ENCODE data around the gene LOXL3. TPM values are rescaled to one million over a fixed set of nuclear protein-coding genes. Genes with fewer than 3 reads are reported as not detected.

Gene LOXL3
- total RNA-seq, 1 donor from 2014 or later: 12.1 TPM

DNA sequence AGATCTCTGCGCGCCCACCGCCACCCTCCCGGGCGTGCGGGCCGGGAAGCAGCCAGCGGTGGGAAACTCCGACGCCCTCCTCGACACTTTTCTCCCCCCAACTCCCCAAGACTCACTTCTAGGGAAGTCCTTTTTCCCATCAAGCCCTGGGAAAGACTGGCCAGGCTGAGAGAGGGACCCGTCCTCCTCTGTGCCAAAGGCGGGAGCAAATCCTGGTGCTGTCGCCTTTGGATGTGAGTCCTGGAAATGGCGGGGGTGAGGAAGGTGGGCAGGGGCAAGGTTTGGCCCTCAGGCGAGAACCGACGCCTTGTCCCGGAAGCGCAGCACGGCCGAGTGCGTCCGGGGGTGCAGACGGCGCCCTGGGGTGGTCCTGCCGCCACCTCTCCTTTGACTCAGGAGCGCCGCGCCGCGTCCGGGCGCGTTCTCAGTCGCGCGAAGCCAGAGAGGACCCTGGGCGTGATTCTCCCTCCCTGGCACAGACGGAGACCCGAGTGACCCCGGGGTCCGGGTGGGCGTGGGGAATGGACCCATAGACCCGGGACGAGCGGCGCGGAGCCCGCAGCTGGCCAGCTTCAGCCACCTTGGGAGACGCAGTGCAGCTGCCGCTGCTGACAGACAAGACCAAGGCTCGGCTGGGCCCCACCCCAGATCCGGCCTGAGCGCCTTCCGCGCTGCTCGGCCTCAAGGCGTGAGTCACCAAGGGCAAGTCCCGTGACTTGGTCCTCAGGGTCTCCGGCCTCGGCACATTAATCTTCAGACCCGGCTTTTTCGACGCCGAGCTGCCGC, 50.8 kb downstream of the LOXL3 start:
- Histone ChIP-seq H3K4me1 (peaks cover 68% of the 10 kb centered on the region), H3K9me3 (no peaks in the 10 kb centered on the region), H3K4me3 (peak overlapping the region; percentile 68), H3K36me3 (peaks cover 16% of the 10 kb centered on the region), H3K27ac (peak overlapping the region; percentile 85), H3K27me3 (ENCODE audit: low read depth) (peaks cover 38% of the 10 kb centered on the region)
- TF ChIP-seq, protein P1, sequence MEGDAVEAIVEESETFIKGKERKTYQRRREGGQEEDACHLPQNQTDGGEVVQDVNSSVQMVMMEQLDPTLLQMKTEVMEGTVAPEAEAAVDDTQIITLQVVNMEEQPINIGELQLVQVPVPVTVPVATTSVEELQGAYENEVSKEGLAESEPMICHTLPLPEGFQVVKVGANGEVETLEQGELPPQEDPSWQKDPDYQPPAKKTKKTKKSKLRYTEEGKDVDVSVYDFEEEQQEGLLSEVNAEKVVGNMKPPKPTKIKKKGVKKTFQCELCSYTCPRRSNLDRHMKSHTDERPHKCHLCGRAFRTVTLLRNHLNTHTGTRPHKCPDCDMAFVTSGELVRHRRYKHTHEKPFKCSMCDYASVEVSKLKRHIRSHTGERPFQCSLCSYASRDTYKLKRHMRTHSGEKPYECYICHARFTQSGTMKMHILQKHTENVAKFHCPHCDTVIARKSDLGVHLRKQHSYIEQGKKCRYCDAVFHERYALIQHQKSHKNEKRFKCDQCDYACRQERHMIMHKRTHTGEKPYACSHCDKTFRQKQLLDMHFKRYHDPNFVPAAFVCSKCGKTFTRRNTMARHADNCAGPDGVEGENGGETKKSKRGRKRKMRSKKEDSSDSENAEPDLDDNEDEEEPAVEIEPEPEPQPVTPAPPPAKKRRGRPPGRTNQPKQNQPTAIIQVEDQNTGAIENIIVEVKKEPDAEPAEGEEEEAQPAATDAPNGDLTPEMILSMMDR (IDR thresholded peaks at IDR 0.05): peak; percentile 24
- ATAC-seq (peak; percentile 66 to 70), DNase-seq (peak; percentile 87)
- intact Hi-C loops (cut with DNase I): no loop called here

- peaks cover 45% of the 10 kb centered on the region for H3K27me3 ChIP-seq (ENCODE audit: low read depth)
- ATAC-seq (no peak), DNase-seq (peak; percentile 48)
- H3K27ac ChIP-seq: peak overlapping the region; percentile 85
- peaks cover 16% of the 10 kb centered on the region for H3K36me3 ChIP-seq
- no peaks in the 10 kb centered on the region for H3K9me3 ChIP-seq
- peak overlapping the region; percentile 68 for H3K4me3 ChIP-seq
- TF ChIP-seq, protein P1 (IDR thresholded peaks at IDR 0.05): no peak
- intact Hi-C loops (cut with DNase I): no loop called here
- H3K4me1 ChIP-seq: peaks cover 72% of the 10 kb centered on the region
Observed at GRCh38 chr2:74502147-74502719, 51.5 kb downstream of the LOXL3 start.

DNA sequence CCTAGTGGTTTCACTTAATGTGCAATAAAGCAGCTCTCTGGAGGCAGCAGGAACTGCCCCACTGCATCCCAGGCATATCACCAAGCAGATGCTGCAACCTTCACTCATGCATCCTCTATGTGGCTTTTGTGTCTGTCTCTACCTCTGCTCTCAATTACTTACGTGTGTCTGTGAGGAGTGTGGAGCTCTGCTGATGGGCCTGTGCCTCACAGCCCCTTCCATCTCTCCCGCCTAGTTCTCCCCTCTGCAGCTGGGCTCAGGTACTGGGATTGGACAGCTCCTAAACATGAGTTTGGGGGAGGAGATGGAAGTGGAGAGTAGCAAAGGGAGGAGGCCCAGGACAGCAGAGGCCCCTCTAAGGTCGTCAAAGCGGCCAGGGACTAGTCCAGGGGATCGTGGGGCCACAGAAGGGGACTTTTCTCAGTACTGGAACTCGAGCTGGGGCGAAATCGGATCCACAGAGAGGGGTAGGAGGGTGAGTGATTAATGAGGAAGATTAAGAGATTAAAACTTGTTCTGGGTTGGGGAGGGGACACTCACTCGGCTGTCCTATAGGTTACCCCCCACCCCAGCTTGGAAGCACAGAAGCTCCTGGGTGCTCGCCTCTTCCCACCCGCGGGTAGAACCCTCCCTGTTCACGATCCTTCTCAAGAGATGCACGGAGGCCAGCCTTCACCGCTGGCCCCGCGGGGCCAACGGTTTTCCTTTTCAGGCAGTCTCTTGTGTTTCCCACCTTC, 52.2 kb downstream of the LOXL3 start:
- H3K27ac ChIP-seq: no peak overlapping the region
- peaks cover 46% of the 10 kb centered on the region for H3K27me3 ChIP-seq (ENCODE audit: low read depth)
- DNase-seq (peak; percentile 30), ATAC-seq (no peak)
- H3K9me3 ChIP-seq: no peaks in the 10 kb centered on the region
- intact Hi-C loops (cut with DNase I): no loop called here
- H3K4me3 ChIP-seq: peak overlapping the region; percentile 68
- H3K4me1 ChIP-seq: peaks cover 67% of the 10 kb centered on the region
- H3K36me3 ChIP-seq: peaks cover 16% of the 10 kb centered on the region
- TF ChIP-seq, protein P1 (IDR thresholded peaks at IDR 0.05): no peak

DNA sequence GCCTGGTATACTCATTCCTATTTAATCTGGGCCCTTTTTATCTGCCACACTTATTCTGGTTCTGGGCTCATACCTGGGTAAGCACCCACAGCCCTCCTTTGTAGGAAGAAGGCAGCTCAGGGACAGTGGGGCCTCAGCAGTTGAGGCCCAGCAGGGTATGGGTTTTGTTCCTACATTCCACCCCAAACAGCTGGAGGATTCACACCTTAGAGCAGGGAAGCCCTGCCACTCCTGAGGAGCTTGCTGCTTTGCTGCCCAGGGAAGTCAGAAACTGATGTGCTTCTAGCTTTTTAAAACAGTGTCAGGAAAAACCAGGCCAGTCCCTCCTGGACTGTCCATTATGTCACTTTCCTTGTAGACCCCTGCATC, 53.2 kb downstream of the LOXL3 start:
- H3K27me3 ChIP-seq (ENCODE audit: low read depth): peaks cover 46% of the 10 kb centered on the region
- H3K27ac ChIP-seq: no peak overlapping the region
- H3K4me1 ChIP-seq: peaks cover 58% of the 10 kb centered on the region

GRCh38 chr2:74499940-74500577, 53.7 kb downstream of the LOXL3 start:
- Histone ChIP-seq H3K36me3 (peaks cover 5% of the 10 kb centered on the region), H3K9me3 (no peaks in the 10 kb centered on the region), H3K27ac (no peak overlapping the region), H3K4me1 (peaks cover 53% of the 10 kb centered on the region), H3K4me3 (no peak overlapping the region), H3K27me3 (ENCODE audit: low read depth) (peaks cover 46% of the 10 kb centered on the region)
- TF ChIP-seq, protein P1 (IDR thresholded peaks at IDR 0.05): no peak
- intact Hi-C loops (cut with DNase I): no loop called here
- DNase-seq: peak; percentile 22
- ATAC-seq: no peak

More for the DNA sequence above, 53.2 kb downstream of the LOXL3 start:
- ATAC-seq (no peak), DNase-seq (no peak)
- Histone ChIP-seq H3K9me3 (no peaks in the 10 kb centered on the region), H3K36me3 (peaks cover 10% of the 10 kb centered on the region), H3K4me3 (no peak overlapping the region)
- intact Hi-C loops (cut with DNase I): no loop called here
- TF ChIP-seq, protein P1 (IDR thresholded peaks at IDR 0.05): no peak

Measured in lower lobe of right lung (tissue), 2 donors.